D721Med (cell line): Measurements from ENCODE around the gene LRRC27.

Experiments
- DNase-seq: peaks from one replicate; pipeline ENCODE4 v3.0.0; 2011; ENCODE audit warnings: low spot score; ENCODE audit not compliant: insufficient read length
- FAIRE-seq: peaks from 2 replicates; lab custom pipeline; 2011; peaks lifted over from hg19 to GRCh38; lab: Jason Lieb, UNC
- TF ChIP-seq, protein P1 (sequence below): IDR thresholded peaks from 2 replicates; pipeline ENCODE4 v1.5.1; 2012; ENCODE audit warnings: mild to moderate bottlenecking, control low read depth; ENCODE audit not compliant: insufficient read depth; ENCODE audit errors: missing control alignments

The LRRC27 gene

DNA sequence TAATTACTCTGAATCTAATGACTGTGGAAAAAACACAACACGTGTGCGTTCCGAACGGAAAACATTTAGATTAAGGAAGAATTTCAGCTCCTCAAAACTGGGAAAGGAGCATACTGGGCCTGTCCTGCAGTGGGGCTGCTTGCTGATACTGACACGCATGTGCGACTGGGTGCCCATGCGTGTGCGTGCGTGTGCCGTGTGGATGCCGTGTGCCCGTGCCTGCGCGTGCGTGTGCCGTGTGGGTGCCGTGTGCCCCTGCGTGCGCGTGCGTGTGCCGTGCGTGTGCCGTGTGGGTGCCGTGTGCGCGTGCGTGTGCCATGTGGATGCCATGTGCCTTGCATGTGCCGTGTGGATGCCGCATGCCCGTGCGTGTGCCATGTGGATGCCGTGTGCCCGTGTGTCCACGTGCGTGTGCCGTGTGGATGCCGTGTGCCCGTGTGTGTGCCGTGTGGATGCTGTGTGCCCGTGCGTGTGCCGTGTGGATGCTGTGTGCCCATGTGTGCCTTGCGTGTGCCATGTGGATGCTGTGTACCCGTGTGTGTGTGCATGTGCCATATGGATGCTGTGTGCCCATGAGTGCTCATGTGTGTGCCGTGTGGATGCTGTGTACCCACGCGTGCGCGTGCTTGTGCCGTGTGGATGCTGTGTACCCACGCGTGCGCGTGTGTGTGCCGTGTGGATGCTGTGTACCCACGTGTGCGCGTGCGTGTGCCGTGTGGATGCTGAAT is 93.2 kb downstream of the LRRC27 start:
- DNase-seq (no peak), FAIRE-seq (no peak)
- TF ChIP-seq, protein P1, sequence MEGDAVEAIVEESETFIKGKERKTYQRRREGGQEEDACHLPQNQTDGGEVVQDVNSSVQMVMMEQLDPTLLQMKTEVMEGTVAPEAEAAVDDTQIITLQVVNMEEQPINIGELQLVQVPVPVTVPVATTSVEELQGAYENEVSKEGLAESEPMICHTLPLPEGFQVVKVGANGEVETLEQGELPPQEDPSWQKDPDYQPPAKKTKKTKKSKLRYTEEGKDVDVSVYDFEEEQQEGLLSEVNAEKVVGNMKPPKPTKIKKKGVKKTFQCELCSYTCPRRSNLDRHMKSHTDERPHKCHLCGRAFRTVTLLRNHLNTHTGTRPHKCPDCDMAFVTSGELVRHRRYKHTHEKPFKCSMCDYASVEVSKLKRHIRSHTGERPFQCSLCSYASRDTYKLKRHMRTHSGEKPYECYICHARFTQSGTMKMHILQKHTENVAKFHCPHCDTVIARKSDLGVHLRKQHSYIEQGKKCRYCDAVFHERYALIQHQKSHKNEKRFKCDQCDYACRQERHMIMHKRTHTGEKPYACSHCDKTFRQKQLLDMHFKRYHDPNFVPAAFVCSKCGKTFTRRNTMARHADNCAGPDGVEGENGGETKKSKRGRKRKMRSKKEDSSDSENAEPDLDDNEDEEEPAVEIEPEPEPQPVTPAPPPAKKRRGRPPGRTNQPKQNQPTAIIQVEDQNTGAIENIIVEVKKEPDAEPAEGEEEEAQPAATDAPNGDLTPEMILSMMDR, result no peak

DNA sequence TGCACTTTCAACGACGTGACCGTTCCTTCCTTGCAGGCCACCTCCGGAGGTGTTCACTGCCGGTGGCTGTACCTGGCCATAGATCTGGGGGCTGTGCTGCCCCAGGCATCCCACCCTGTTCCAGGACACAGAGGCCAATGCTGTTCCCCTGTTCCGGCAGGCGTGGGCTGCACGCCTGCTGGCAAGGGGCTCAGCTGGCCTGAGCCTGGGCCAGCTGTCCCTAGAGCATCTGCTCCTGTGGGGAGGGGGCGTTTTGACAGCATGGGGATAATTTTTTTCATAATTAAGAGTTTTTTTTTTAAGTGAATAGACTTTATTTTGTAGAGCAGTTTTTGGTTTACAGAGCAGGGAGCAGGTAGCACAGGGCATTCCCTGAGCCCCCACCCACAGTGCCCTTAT is 93.8 kb downstream of the LRRC27 start:
- TF ChIP-seq, protein P1, result no peak
- DNase-seq, result no peak
- FAIRE-seq, result no peak

DNA sequence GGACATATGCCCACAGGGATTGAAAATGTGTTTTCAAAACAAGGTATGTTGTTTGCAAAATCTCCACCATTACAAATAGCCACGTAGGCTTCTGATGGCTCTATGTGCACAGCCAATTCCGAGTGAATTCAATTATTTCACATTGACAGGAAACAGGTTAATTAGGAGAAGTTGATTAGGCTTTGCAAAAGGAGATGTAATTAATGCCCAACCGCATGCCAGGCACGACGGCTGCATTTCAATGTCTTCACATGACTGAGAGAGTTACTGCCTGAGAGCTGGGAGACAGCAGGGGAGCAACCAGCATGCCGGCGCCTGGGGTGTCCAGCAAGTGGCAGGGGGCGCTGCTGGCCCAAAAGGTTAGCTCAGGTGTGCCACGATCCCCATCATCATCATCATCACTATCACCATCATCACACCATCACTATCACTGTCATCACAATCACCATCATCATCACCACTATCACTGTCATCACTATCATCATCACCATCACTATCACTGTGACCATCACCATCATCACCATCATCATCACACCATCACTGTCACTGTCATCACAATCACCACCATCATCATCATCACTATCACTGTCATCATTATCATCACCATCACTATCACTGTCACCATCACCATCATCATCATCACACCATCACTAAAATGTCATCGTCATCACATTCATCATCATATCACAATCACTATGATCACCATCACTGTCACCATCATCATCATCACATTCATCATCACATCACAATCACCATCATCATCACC is 95.2 kb downstream of the LRRC27 start:
- FAIRE-seq (no peak), DNase-seq (no peak)
- TF ChIP-seq, protein P1, result no peak

DNA sequence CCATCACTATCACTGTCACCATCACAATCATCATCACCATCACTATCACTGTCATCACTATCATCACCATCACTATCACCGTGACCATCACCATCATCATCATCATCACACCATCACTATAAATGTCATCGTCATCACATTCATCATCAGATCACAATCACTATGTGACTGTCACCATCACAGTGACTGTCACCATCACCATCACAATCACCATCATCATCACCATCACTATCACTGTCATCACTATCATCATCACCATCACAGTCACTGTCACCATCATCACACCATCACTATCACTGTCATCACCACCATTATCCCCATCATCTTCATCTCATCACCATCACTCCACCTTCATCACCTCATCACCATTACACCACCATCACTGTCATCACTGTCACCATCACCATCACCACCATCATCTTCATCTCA is 96.0 kb downstream of the LRRC27 start:
- DNase-seq (no peak), FAIRE-seq (no peak)
- TF ChIP-seq, protein P1, result no peak

DNA sequence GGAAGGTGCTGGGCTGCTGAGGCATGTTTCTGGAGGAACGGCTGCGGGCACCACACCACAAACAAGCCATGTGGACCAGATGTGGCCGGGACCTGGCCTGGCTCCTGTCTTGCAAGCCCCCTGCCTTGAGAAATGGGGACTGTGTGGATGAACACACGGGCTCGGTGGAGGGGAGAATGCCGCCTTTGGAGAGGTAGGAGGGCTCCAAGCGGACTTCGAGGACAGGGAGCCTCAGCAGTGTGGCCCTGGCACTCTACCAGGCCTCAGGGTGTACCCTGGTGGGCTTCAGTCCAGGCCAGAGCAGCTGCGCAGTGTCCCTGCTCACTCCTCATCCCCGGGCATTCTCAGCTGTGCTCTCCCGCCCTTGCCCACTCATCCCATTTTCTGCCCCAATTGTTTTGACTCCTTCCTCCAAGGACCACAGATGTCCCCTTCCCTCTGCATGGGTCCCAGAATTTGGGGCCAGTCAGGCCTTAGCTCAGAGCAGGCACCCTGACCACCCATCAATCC is 96.5 kb downstream of the LRRC27 start:
- DNase-seq (no peak), FAIRE-seq (no peak)
- TF ChIP-seq, protein P1, result no peak
